Activated naive CD4-positive, alpha-beta T cell (primary cell): Measurements from ENCODE around the gene MRPL53.
A peak's percentile ranks its signal among the peaks of the same experiment; 100 is the strongest.
"Not testable (repeated sequence)": the region's sequence is repeated elsewhere in the genome, so short reads cannot be mapped to it uniquely, and the experiment has no call there.

ENCODE experiments used
- DNase-seq, 4 experiments: peaks; one replicate each; lab custom pipeline; 2025; lab: John Stamatoyannopoulos, UW

MRPL53 gene

DNA sequence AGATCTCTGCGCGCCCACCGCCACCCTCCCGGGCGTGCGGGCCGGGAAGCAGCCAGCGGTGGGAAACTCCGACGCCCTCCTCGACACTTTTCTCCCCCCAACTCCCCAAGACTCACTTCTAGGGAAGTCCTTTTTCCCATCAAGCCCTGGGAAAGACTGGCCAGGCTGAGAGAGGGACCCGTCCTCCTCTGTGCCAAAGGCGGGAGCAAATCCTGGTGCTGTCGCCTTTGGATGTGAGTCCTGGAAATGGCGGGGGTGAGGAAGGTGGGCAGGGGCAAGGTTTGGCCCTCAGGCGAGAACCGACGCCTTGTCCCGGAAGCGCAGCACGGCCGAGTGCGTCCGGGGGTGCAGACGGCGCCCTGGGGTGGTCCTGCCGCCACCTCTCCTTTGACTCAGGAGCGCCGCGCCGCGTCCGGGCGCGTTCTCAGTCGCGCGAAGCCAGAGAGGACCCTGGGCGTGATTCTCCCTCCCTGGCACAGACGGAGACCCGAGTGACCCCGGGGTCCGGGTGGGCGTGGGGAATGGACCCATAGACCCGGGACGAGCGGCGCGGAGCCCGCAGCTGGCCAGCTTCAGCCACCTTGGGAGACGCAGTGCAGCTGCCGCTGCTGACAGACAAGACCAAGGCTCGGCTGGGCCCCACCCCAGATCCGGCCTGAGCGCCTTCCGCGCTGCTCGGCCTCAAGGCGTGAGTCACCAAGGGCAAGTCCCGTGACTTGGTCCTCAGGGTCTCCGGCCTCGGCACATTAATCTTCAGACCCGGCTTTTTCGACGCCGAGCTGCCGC lies 30.4 kb upstream of the MRPL53 start:
- DNase-seq: peak in 1 of 4 experiments; percentile 6

DNA sequence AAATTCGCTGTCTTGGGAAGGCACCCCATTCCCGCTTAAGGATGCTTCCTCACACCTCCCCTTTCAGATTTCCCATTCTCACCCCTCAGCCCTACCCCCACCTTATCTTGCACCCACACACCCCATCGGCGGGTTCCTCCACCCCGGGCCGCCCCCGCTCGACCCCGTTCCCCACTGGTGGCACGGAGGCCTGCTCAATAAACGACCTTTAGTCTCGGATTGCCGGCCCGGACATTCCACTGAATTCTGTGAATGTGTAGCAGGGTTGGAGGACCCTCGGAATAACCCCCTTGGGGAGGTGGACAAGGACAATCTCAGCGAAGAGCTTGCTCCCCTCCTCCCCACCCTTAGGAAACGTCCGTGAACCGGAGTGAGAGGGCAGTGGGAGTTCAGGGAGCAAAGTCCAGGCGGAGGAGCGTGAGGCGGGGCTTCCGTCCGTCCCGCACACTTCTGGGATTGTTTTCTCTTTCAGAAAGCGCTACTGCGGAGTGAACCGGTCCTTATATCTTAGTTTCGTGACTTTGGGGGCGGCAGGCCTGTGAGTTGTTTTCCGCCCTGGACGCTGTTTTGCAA lies 29.8 kb upstream of the MRPL53 start:
- DNase-seq: no peak

DNA sequence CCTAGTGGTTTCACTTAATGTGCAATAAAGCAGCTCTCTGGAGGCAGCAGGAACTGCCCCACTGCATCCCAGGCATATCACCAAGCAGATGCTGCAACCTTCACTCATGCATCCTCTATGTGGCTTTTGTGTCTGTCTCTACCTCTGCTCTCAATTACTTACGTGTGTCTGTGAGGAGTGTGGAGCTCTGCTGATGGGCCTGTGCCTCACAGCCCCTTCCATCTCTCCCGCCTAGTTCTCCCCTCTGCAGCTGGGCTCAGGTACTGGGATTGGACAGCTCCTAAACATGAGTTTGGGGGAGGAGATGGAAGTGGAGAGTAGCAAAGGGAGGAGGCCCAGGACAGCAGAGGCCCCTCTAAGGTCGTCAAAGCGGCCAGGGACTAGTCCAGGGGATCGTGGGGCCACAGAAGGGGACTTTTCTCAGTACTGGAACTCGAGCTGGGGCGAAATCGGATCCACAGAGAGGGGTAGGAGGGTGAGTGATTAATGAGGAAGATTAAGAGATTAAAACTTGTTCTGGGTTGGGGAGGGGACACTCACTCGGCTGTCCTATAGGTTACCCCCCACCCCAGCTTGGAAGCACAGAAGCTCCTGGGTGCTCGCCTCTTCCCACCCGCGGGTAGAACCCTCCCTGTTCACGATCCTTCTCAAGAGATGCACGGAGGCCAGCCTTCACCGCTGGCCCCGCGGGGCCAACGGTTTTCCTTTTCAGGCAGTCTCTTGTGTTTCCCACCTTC lies 29.0 kb upstream of the MRPL53 start:
- DNase-seq: no peak

DNA sequence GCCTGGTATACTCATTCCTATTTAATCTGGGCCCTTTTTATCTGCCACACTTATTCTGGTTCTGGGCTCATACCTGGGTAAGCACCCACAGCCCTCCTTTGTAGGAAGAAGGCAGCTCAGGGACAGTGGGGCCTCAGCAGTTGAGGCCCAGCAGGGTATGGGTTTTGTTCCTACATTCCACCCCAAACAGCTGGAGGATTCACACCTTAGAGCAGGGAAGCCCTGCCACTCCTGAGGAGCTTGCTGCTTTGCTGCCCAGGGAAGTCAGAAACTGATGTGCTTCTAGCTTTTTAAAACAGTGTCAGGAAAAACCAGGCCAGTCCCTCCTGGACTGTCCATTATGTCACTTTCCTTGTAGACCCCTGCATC lies 28.1 kb upstream of the MRPL53 start:
- DNase-seq: no peak

- DNase-seq: no peak
Measured at GRCh38 chr2:74499940-74500577, 27.6 kb upstream of the MRPL53 start.

DNA sequence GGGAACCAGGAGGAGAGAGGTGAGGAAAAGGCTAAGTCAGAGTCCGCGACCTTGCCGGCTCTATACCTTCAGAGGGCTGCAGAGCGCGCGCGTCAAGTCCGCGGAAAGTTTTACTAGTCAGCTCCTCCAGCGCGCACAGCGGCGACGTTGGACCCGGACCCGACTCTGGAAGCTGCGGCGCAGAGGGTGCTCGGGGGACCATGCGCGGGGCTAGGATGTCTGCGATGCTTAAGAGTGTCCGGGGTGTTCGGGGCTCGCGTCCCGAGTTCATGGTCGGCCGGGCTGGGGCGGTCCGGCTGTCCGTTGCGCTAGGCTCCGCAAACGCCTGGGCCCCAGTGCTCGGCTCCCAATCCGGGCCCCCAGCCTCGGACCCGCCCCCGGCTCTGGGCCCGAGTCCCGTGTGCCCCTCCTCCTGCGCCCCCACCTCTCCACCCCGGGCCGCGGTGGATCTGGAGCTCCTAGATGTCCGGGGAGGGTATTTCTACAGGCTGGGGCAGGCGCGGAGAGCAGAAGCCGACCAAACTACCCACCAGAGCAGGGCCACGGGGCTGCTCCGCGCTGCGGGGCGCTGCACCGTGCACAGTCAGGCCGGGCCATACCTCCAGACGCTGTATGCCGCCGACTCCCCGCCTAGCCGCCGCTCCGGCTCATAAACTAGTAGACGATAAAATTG lies 26.9 kb upstream of the MRPL53 start, which contains the start of gene LBX2:
TSS of gene LBX2 (minus strand) at position 337 of the 673 bp plus-strand sequence. CDS start at position 271, 66 bp downstream.
- DNase-seq: peak in 1 of 4 experiments; percentile 15

- DNase-seq: no peak
Measured at GRCh38 chr2:74498500-74499266, 26.2 kb upstream of the MRPL53 start.

DNA sequence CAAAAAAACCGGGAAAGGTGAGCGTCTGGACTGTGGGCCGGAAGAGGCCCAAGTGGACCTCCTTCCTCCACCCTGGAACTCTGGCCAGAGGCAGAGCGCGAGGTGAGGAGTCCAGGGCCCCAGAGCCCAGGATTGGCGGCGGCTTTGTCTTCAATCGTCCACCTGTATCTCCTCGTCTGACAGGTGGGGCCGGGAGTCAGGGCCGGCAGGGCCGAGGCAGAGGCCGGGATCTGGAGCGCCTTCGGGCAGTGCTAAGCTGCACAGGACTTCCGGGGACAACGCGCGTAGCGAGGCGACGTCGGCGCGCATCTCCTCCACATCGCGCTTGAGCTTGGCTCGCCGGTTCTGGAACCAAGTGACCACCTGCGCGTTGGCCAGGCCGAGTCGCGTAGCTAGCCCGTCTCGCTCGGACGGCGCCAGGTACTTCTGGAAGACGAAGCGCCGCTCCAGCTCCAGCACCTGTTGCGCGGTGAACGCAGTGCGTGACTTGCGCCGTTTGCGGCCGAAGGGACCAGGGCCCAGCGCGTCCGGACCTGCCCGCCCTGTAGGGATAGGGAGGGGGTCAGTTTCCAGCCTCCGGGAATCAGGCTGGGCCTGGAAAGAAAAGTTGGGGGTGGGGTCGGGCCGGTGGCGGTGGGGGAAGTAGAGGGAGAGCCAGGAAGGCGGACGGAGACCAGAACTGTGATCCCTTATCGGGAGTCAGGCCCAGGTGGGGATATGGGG lies 25.5 kb upstream of the MRPL53 start:
- DNase-seq: no peak

DNA sequence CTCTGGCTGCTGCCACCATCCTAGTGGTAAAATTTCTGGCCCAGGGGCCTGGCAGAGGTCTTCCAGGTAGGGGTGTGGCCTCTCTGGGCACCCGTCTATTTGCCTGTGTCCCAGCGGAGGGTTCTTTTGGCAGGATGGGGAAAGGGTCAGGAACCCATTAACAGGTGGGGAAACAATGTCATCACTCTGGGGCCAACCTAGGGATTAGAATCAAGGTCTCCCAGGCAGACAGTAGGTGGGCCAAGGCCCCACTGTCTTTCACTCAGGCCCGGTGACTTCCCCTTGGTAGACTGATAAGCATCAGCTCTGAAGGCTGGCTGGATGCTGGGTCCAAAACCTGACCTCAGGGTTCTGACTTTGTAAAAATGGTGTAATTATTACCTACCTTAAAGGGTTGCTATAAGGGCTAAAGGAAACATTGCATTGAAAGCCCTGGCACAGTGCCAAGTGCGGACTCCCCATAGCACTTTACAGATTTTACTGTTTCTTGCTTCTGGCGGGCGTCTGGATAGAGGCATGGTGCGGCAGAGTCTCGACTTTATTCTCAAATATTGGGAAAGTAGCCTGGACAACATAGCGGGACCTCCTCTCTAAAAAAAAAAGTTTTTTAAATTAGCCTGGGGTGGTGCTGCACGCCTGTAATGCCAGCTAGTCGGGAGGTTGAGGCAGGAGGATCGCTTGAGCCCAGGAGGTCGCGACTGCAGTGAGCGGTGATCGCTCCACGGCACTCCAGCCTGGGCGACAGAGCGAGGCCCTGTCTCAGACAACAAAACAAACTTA lies 24.7 kb upstream of the MRPL53 start:
- DNase-seq: no peak

DNA sequence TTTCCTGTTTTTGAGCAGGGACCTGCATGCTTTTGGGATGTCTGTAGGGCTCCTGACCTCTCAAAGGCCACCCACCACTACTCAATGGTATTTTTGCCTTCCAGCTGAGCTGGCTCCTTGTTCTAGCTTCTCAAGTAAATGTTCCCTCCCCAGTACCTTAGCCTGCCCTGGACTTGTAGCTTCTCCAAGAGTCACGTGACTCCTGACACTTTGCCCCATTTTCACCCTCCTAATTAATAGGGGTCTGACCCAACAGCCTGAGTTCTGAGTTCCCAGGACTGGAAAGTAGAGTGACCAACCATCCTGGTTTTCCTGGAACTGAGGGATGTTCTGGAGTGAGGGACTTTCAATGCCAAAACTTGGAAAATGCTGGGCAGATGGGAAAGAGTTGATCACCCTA lies 23.0 kb upstream of the MRPL53 start:
- no peak for DNase-seq

- DNase-seq: no peak
Measured at GRCh38 chr2:74493546-74493945, 21.1 kb upstream of the MRPL53 start.

- no peak for DNase-seq
Measured at GRCh38 chr2:74491648-74492544, 19.4 kb upstream of the MRPL53 start.

DNA sequence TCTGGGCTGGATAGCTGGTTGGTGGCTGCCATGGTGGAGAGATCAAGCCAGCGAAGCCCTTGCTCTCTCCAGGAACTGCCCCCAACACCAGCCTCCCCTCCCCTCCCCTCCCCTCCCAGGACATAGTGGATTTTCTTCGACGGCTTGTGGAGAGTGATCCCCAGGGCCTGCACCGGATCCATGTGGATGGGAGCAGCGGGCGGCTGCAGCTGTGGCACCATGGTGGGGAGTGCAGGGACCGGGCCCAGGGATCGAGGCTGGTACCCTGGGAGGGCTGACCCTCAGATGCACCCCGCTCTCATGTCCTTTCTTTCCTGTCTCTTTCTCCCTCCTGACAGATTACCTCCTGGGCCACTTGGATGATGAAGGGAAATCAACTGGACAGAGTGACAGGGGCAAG lies 17.4 kb upstream of the MRPL53 start:
- DNase-seq: no peak

DNA sequence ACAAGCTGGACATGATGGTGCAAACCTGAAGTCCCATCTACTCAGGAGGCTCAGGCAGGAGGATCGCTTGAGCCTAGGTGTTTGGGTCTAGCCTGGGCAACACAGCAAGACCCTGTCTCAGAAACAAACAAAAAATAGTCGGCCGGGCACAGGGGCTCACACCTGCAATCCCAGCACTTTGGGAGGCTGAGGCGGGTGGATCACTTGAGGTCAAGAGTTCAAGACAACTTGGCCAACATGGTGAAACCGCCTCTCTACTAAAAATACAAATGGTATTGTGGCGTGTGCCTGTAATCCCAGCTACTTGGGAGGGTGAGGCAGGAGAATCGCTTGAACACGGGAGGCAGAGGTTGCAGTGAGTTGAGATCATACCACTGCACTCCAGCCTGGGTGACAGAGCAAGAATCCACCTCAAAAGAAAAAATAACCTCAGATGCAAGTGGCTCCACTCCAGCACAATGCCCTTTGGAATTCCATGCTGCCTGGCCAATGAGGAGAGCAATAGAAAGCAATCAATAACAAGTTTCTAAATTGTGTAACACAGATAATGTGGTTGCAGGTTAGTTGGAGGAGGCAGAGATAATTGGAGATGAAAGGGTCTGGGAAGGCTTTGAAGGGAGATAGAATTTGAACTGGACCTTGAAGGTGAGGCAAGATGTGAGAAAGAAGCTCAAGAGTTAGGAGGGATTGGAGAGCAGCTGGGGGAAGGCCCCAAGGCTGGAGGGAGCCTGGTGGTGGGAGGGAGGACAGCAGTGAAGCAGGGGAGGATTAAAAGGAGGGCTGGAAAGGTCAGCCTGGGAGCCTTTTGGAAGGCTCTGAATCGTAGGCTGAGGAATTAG lies 16.4 kb upstream of the MRPL53 start:
- no peak for DNase-seq

- no peak for DNase-seq
Measured at GRCh38 chr2:74486141-74486540, 13.7 kb upstream of the MRPL53 start.

DNA sequence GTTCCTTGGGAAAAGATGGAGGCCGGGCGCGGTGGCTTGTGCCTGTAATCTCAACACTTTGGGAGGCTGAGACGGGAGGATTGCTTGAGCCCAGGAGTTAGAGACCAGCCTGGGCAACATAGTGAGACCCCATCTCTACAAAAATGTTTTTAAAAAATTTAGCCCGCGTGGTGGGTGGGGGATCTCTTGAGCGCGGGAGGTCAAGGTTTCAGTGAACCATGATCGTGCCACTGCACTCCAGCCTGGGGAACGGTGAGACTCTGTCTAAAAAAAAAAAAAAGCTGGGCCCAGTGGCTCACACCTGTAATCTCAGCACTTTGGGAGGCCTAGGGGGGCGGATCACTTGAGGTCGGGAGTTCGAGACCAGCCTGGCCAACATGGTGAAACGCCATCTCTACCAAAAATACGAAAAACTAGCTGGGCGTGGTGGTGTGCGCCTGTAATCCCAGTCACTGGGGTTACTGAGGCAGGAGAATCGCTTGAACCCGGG lies 11.2 kb upstream of the MRPL53 start:
- DNase-seq: not testable (repeated sequence)
